RPMI7951 (cell line): Measurements from ENCODE around the gene CABLES2. TPM values are rescaled to one million over a fixed set of nuclear protein-coding genes. Genes with fewer than 3 reads are reported as not detected.

Experiments used
- DNase-seq: peaks from one replicate; pipeline ENCODE4 v3.0.0-alpha.2; 2012; ENCODE audit warnings: low read depth
- total RNA-seq: library from RNA; depleted of rRNA; stranded (reverse); fragments of >200 nt; shearing (Covaris generic); gene quantifications from 2 replicates; pipeline ENCODE4 v1.2.3, GENCODE V29; 2014

CABLES2 gene
- total RNA-seq, 1 experiment from 2014 or later, result 4.7 TPM

DNA sequence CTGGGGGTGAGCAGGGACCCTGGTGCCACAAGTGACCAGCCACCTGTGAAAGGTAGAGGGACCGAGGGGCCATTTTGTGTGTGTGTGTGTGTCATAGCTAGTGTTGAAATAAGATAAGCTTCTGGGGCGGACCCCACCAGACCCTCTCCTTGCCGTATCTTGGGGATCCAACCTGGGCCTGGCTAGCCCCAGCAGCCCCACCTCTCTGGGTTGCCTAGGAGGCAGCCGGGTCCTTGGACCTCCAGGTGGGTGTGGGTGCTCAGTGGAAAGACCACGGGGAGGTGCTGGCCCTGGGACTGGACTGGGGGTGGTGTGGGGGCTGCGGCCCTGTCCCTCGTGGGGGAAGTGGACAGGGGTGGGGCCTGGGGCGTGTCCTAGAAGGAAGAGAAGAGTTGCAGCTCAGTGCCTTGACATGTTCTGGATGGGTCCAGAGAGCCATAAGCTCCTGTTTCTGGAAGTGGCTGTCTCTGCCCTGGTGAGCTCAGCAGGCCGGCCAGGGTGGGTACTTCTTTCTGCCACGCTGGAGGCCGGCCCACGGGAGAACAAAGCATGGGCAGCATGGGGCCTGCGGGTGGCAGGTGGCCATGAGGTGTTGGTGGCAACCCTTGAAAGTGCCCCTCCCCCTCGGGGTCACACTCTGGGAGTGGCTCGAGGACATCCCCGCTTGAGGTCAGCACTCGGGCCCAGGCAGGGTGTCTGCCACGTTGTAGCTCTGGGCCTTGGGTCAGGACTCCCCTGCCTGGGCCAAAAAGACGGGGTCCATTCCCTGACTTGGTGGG, 11.8 kb upstream of the CABLES2 start:
- no peak for DNase-seq

DNA sequence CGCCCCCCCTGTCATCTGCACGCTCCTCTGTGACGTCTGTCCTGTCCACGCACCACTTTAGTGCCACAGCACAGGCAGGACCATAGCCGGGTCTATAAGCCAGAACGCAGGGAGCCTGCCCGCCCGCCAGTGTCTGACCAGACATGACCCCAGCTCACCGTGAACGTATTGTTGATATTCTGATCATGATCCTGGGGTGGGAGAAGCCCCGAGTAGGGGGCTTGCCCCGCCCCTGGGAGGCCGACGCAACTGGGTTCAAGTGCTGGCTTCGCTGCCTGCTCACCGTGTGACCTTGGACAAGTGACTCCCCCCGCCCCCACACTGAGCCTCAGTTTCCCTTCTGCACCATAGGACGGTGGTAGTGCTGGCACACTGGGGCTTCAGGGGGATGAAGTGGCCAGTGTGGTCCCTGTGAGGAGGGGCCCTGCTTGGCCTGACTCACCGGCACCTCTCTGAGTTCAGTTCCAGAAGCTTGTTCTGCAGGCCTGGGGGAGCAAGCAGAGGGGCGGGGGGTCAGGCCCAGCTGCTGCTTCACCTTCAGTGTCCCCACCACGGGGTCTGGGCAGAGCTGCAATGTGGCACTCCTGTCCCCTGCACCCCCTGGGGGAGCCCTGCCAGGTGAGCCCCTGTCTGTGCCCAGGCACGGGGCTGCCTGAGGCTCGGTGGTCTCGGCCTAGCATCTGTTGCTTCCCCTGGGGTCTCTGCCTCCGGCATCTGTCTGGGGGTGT, 11.1 kb upstream of the CABLES2 start:
- no peak for DNase-seq

DNA sequence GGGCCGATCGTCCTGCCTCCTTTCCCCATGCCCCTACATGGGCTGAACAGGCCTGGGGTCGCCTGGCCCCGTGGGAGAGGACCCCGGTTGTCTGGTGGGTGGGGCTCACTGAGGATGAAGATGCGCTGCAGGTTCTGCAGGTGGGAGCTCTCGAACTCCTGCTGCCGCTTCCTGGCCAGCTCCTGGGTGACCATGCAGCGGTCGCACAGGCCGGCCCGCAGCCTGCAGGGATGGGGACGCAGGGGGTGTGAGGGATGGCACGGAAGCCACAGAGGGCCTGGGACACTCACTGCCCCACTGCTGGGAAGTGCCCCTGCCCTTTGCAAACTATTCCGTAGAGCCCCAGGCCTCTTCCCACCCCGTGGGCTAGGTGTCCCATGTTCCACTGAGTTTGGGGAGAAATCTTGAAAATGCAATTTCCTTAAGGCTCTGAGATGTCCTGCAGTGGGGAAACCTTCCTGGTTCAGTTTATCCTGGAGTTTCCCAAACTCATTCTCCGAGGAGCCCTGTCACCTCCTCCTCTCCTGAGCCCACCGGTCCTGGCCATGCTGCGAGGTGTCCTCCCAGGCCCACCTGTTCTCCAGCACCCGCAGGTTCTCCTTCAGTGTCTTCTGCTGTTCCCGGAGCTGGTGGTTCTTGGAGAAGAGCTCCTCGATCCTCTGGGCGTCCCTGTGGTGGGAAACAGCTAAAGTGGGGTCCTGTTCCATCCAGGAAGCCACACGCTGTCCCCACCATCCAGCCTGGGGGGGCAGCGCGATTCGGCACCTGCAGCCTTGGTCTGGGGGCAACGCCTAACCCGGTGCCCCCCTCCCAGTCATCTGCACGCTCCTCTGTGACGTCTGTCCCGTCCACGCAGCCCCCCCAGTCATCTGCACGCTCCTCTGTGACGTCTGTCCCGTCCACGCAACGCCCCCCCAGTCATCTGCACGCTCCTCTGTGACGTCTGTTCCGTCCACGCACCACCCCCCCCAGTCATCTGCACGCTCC, 9.9 kb upstream of the CABLES2 start:
- no peak for DNase-seq

DNA sequence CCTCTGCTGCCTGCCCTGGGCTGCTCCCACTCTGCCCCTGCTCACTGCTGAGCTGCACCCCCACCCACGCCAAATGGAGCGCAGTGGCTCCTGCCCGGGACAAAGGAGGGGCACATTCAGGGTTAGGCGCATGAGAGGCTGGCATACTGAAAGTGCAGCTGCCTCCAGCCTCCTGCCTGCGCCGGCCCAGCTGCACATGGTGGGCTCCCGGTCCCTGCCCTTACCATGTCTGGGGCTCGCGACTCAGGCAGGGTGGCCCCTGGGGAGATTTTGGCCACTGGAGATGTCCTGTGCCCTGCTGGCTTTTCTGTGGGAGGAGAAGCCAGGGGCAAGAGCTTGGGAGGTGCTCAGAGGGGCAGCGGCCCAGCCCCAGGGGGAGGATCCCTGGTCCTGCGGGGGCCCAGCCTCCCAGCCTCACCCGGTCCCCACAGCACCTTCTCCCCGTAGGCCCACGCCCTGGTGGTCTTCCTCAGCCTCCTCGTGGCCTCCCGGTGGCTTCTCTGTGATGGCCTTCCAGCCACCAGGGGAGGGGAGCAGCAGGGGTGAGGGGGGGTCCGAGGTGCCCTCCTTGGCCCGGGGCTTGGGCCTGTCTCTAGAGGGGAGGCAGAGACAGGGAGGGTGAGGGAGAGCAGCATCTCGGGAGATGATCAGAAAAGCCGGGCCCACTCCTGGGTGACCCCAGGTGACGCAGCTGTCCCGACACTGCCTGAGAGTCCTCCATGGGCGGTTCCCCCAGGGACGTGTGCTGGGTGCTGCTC, 8.4 kb upstream of the CABLES2 start:
- DNase-seq, result no peak

- no peak for DNase-seq
Observed at GRCh38 chr20:62413896-62414481, 6.9 kb upstream of the CABLES2 start.

GRCh38 chr20:62413025-62413570, 6.0 kb upstream of the CABLES2 start:
- DNase-seq, result no peak

GRCh38 chr20:62412194-62413024, 5.3 kb upstream of the CABLES2 start:
- no peak for DNase-seq

DNA sequence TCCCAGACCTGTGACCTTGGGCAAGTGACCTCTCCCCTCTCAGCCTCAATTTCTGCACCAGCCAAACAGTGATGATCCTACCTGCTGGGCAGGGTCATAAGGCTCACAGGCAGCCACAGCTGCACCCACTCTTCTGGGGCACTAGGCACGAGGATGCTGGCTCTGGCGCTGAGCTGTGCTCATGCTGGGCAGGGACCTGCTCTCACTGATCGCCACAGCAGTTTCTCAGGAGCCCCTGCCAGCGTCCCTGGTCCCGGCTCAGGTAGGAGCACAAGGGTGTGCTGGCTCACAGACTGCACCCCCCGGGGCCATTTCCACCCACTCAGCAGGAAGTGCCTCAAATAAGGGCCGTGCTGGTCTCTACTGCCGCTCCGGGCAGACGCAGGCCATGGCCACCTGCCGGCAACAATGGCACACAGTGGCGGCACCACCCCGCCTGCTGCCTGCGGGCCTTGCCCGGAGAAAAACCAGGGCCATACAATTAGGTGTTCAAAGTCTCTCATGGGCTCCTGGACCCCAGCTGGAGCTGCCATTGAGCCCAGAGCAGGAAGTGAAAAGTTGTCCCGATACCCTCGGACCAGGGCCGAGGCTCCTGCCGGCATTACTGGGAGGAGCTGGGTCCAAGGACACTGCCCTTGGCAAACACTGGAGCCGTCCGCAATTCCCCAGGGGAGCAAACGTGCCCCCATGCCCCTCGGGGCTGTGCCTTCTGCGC, 4.6 kb upstream of the CABLES2 start:
- no peak for DNase-seq

DNA sequence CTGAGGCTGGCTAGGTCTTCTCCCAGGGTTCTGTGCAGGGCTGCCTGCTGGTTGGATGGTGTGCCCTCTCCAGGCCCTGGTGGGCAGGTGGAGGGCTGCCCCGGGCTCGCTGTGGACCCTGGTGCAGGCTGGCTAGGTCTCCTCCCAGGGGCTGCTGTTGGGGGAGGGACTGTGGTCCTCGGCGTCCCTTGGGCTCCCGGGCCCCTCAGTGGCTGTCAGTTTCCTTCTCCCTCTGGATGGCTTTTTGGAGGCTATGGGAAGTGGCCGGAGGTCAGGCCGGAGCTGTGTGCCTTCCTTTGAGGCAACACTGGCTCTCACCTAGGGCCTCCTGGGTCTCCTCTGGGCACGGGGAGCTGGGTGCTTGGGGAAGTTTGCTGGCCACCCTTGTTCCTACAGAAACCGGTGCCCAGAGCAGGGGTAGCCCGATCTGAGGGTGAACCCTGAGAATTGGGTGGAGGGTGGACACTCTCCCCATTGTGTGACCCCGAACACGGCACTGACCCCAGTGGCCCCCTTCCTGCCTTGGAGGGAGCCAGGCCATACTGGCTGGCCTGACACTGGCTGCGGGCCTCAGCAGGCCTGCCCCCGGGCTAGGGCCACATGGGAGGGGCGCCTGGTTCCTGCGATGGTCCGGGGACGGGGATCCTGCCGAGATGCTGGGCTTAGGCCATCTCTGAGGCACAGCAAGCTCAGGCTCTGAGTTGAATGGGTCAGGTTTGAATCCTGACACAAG, 3.8 kb upstream of the CABLES2 start:
- DNase-seq, result no peak

DNA sequence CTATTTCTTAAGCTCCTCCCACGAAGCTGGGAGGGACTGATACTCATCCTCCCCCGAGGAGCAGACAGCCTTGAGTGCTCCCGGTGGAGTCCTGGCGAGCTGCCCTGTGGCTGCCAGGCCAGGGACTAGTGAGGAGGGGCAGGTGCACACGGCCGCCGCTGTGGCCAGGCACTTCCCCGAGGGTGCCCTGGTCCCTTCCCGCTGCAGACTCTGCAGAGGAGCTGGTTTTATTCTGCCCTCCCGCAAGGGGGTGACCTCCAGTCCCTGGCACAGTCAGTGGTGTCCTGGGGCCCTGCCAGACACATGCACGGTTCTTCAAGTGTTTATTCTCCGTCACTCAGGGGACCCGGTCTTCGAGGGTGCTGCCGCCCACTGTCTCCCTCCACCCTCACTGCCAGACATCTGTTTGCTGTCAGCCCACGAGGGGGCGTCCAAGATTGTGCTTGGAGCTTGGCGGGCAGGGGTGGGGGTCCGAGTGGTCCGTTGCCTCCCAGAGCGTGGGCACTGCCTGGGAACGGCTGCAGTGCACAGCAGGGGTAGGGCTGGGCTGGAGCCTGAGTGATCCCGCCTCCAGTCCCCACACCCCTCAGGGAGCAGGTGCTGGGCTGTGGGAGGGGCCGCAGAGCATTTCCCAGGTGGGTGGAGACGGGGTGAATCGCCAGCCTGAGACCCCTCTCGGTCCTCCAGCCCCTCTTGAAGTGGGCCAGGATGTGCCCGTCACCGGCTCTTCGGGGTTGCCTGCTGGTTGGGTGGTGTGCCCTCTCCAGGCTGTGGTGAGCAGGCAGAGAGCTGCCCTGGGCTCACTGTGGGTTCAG, 3.1 kb upstream of the CABLES2 start:
- peak; percentile 48 for DNase-seq

GRCh38 chr20:62409086-62409853, 2.2 kb upstream of the CABLES2 start:
- DNase-seq, result no peak

- no peak for DNase-seq
Observed at GRCh38 chr20:62408640-62409039, 1.6 kb upstream of the CABLES2 start.

GRCh38 chr20:62408055-62408454, 970 bp upstream of the CABLES2 start:
- no peak for DNase-seq

- DNase-seq, result no peak
Observed at GRCh38 chr20:62406635-62407176, 379 bp downstream of the CABLES2 start.

GRCh38 chr20:62405981-62406513, 1.0 kb downstream of the CABLES2 start:
- no peak for DNase-seq
